Chondrocyte (in vitro differentiated cells): Measurements from ENCODE around the gene NUP62. TPM values are rescaled to one million over a fixed set of nuclear protein-coding genes. Genes with fewer than 3 reads are reported as not detected.

Experiments
- DNase-seq: peaks from one replicate; pipeline ENCODE4 v3.0.0; 2021; ENCODE audit warnings: mixed read lengths, low spot score
- H3K27ac Mint-ChIP-seq: one replicate; pipeline ENCODE4 v1.8.0; 2021; ENCODE audit warnings: mild to moderate bottlenecking, moderate library complexity, mixed read lengths; ENCODE audit not compliant: unreplicated experiment
- H3K27me3 Mint-ChIP-seq: 2 replicates; pipeline ENCODE4 v1.8.0; 2021; ENCODE audit warnings: low read depth, mixed read lengths
- H3K36me3 Mint-ChIP-seq: 2 replicates; pipeline ENCODE4 v1.8.0; 2021; ENCODE audit warnings: low read depth, mixed read lengths
- H3K4me1 Mint-ChIP-seq: 2 replicates; pipeline ENCODE4 v1.8.0; 2021; ENCODE audit warnings: low read depth, mild to moderate bottlenecking, mixed read lengths
- H3K4me3 Mint-ChIP-seq: one replicate; pipeline ENCODE4 v1.8.0; 2021; ENCODE audit warnings: mild to moderate bottlenecking, moderate library complexity, mixed read lengths; ENCODE audit not compliant: unreplicated experiment
- H3K9me3 Mint-ChIP-seq: 2 replicates; pipeline ENCODE4 v1.8.0; 2021; ENCODE audit warnings: low read depth, mixed read lengths
- microRNA-seq: library from miRNA; unstranded; fragments of <30 nt; microRNA quantifications from one replicate; pipeline ENCODE4 v1.2.0, GENCODE V29; 2020; ENCODE audit warnings: borderline number of aligned reads
- total RNA-seq: library from RNA; stranded (reverse); gene quantifications from 3 replicates; pipeline ENCODE4 v1.2.1, GENCODE V29; 2021
- TF ChIP-seq, protein P1 (sequence below): fragments of 200-600 bp; sonication (generic); IDR thresholded peaks from 2 replicates; pipeline ENCODE4 v1.5.0; 2021; ENCODE audit warnings: antibody characterized with exemption, mild to moderate bottlenecking, moderate library complexity

The NUP62 gene
- total RNA-seq, 1 donor from 2014 or later: 44.7 TPM

DNA sequence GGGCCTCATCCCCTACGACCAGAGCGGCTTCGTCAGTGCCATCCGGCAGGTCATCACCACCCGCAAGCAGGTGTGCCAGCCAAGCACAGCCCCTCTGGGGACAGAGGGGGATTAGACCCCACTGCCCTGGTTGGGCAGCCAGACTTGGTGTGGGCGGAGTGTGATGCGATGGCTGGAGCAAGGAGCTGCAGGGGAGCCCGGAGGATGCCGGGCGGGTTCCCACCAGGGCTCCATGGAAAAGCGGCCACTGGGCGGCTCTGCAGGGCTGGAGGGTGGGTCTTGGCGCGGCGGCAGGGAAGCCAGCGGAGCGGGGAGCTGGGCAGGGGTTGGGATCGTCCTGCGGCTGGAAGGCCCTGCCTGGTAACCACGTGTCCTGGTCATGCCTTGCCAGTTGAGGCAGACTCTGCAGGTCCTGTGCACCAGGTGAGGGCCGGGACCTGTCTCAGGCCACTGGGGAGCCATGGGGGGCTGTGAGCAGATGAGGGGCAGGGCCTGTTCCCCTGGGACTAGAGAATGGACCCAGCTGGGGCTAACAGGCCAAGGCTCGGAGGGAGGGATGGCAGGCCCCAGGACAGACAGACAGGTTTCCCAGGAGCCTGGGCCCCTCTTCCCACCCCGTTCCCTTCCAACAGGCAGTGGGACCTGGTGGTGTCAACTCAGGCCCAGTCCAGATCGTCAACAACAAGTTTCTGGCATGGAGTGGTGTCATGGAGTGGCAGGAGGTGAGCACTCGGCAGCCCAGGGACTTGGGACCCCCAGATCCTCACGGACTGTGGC is 72.1 kb downstream of the NUP62 start:
- H3K27ac Mint-ChIP-seq: peak overlapping the region; percentile 17
- H3K9me3 Mint-ChIP-seq: no peaks in the 10 kb centered on the region
- peaks cover 26% of the 10 kb centered on the region for H3K4me1 Mint-ChIP-seq
- peaks cover 9% of the 10 kb centered on the region for H3K36me3 Mint-ChIP-seq
- H3K4me3 Mint-ChIP-seq: no peak overlapping the region
- TF ChIP-seq, protein P1, sequence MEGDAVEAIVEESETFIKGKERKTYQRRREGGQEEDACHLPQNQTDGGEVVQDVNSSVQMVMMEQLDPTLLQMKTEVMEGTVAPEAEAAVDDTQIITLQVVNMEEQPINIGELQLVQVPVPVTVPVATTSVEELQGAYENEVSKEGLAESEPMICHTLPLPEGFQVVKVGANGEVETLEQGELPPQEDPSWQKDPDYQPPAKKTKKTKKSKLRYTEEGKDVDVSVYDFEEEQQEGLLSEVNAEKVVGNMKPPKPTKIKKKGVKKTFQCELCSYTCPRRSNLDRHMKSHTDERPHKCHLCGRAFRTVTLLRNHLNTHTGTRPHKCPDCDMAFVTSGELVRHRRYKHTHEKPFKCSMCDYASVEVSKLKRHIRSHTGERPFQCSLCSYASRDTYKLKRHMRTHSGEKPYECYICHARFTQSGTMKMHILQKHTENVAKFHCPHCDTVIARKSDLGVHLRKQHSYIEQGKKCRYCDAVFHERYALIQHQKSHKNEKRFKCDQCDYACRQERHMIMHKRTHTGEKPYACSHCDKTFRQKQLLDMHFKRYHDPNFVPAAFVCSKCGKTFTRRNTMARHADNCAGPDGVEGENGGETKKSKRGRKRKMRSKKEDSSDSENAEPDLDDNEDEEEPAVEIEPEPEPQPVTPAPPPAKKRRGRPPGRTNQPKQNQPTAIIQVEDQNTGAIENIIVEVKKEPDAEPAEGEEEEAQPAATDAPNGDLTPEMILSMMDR: no peak
- no peak for DNase-seq
- H3K27me3 Mint-ChIP-seq: no peaks in the 10 kb centered on the region

Small RNA genes lying within 50 kb of the gene (microRNA-seq; reads per million reads assigned to microRNA genes)
- gene MIR4750: 2.2 reads per million

Other genes starting within 250 kb of the NUP62 start
- gene ADM5, start 239.9 kb downstream of the NUP62 start, total RNA-seq: 0.49 to 1.4 TPM (median 0.52 TPM) in 3 replicates
- 26.3 to 30.7 TPM (median 27.3 TPM) in 3 replicates for gene CPT1C, start 238.4 kb downstream of the NUP62 start, total RNA-seq
- not detected in 3 replicates for gene TSKS, start 166.2 kb downstream of the NUP62 start, total RNA-seq
- gene AP2A1, start 162.5 kb downstream of the NUP62 start, total RNA-seq: 144 to 149 TPM (median 146 TPM) in 3 replicates
- 10.2 to 19.8 TPM (median 10.8 TPM) in 3 replicates for gene FUZ, start 116.2 kb downstream of the NUP62 start, total RNA-seq
- gene MED25, start 111.2 kb downstream of the NUP62 start, total RNA-seq: 40.0 to 44.6 TPM (median 40.1 TPM) in 3 replicates
- gene PTOV1, start 78.3 kb downstream of the NUP62 start, total RNA-seq: 168 to 229 TPM (median 170 TPM) in 3 replicates
- gene PNKP, start 61.9 kb downstream of the NUP62 start, total RNA-seq: 51.4 to 97.0 TPM (median 52.4 TPM) in 3 replicates
- gene AKT1S1, start 52.1 kb downstream of the NUP62 start, total RNA-seq: 52.0 to 70.5 TPM (median 55.8 TPM) in 3 replicates
- gene TBC1D17, start 51.8 kb downstream of the NUP62 start, total RNA-seq: 36.3 to 45.3 TPM (median 44.8 TPM) in 3 replicates
- 0.17 TPM in 1 of 3 replicates, not detected in the others for gene IL4I1, start 32.6 kb downstream of the NUP62 start, total RNA-seq
- gene ATF5, start 299 bp downstream of the NUP62 start, total RNA-seq: 16.7 to 53.4 TPM (median 53.3 TPM) in 3 replicates
- gene SIGLEC11, start 31.7 kb upstream of the NUP62 start, total RNA-seq: not detected in 3 replicates
- gene VRK3, start 95.9 kb upstream of the NUP62 start, total RNA-seq: 21.0 to 21.9 TPM (median 21.1 TPM) in 3 replicates
- gene ZNF473, start 96.5 kb upstream of the NUP62 start, total RNA-seq: 7.0 to 7.3 TPM (median 7.0 TPM) in 3 replicates
- not detected in 3 replicates for gene IZUMO2, start 233.8 kb upstream of the NUP62 start, total RNA-seq